Left kidney (tissue), 2 donors: ENCODE measurements around the gene LENG8. TPM values are rescaled to one million over a fixed set of nuclear protein-coding genes. Genes with fewer than 3 reads are reported as not detected.

Experiments used
- DNase-seq: peaks from one replicate; pipeline ENCODE4 v3.0.0-alpha.2; 2013
- polyA plus RNA-seq: library from polyadenylated mRNA; unstranded; fragments of 120-200 nt; gene quantifications from one replicate; pipeline ENCODE4 v1.2.1, GENCODE V29; 2013; ENCODE audit not compliant: insufficient read length

The LENG8 gene
- polyA plus RNA-seq, 1 donor, result 189 TPM

DNA sequence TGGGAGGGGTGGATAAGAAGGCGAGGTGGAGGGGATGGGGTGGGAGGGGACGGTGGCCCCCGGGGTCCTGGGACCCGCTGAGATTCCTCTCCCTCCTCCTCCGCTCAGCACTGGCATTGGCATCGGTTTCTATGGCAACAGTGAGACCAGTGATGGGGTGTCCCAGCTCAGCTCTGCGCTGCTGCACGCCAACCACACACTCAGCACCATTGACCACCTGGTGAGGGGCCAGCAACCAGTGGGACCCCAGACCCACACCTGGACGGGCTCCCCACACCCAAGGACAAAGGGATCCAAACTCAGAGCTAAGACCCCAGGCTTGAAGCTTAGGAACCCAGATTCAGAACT, 27.9 kb upstream of the LENG8 start:
- DNase-seq, result no peak

DNA sequence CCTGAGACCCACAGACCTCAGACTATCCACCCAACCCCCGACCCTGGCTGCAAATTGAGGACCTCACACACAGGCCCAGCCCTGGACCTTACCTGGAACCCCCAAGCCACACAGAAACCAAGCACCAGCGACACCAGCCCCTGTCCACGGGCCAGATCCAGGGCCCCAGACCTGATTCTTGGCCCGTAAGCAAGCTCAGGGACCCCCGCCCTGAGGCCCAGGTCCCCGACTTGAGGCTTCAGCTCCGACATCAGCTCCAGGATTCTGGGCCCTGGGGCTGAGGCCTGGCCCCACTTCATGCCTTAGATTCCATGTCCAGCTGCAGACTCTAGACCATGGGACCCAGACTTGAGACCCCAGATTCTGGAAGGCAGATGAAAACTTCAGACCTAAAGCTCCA, 27.5 kb upstream of the LENG8 start:
- no peak for DNase-seq

DNA sequence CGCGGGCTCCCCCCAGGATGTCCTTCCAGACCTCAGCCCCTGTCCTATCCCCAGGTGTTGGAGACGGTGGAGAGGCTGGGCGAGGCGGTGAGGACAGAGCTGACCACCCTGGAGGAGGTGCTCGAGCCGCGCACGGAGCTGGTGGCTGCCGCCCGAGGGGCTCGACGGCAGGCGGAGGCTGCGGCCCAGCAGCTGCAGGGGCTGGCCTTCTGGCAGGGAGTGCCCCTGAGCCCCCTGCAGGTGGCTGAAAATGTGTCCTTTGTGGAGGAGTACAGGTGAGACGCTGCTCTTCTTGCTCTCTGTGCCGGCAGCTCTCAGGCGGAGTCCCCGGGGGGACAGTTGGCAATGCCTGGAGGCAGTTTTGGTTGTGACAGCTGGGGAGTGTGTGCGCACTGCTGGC, 26.9 kb upstream of the LENG8 start:
- no peak for DNase-seq

DNA sequence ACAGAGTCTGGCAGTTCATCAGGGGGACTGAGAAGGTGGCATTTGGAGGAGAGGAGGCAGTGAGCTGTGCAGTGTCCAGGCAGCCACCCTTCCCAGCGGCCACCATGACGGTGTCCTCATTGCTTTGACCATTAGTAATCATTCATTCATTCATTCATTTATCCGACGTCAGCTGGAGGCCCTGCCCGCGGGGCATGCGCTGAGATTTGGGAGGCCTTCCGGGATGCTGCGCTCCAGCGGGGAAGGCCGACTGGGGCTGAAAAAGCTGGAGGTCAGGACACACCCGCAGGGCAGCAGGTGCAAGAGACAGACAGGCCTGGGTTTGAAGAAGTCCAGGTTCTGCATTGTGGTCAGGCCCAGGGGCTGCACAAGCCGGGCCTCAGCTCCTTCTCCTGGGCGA, 24.8 kb upstream of the LENG8 start:
- no peak for DNase-seq

- no peak for DNase-seq
These were observed 24.2 kb upstream of the LENG8 start for GRCh38 chr19:54424660-54425381.

DNA sequence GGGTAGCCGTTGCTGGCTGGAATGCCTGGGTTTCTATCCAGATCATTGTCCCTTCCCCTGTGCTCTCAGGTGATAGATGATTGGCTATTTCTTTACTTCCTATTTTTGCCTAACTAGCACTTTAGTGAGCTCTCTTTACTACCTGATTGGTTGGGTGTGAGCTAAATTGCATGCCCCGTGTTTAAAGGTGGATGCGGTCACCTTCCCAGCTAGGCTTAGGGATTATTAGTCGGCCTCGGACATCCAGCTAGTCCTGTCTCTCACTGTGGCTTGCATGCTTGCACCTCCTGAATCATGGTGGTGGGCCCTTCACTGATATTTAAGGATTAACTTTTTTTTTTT, 23.6 kb upstream of the LENG8 start:
- DNase-seq, result no peak

- no peak for DNase-seq
These were observed 22.6 kb upstream of the LENG8 start for GRCh38 chr19:54426291-54426931.

DNA sequence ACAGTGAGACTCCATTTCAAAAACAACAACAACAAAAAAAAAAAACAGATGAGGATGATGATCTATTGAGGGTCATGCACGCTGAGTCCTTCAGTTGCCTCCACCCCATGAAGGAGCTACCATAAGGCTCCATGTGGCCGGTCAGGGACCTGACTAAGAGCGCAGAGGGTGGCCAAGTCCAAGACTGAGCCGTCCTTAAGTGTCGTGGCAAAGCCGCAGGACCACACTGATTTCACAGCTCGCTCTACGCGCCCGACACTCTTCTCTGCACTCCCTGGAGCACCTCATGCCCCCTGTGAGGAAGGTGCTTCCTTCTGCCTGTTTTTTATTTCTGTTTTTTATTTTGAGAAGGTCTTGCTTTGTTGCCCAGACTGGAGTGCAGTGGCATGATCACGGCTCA, 21.4 kb upstream of the LENG8 start:
- no peak for DNase-seq

DNA sequence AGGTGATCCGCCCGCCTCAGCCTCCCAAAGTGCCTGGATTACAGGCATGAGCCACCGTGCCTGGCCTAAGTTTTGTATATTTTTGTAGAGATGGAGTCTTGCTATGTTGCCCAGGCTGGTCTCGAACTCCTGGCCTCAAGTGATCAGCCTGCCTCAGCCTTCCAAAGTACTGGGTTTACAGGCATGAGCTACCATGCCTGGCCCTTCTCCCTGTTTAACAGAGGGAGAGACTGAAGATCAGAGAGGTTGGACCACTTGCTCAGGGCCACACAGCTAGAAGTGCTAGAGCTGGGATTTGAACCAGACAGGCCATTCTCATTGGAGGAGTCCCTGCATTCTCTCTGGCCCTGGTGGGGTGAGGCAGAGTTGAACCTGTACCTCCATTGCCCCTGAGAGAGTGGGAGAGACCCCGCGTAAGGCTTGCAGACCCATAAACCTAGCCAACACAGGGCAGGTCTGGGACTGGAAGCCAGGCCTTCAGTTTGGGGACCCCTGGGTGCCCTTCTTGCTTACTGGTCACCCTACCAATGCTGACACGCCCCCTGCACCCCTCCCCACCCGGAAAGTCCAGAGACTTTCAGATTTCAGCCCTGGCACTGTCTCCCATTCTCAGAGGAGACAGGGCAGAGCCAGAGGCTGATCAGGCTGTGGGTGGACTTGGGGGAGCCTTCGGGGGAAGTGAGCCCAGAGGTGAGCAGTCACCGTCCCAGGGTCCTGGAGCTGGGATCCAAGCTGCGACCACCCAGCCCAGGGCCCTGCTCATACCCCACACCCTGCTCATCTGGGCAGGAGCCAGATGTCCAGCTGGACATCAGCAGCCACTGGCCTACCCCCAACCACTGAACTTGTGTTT, 20.4 kb upstream of the LENG8 start:
- no peak for DNase-seq

DNA sequence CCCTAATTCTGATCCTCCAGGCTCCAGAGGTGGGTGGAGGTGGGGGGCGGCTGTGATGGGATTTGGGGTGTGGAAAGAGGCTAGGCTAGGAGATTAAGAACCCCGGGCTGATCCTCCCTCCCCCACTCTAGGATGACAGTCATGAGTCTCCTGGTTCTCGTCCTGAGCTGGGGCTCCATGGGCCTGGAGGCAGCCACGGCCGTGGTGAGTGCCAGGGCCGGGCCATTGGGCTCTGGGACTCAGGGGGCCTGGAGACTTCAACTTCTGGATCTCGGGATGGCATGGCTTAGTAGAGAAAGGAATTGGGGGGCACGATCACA, 19.9 kb upstream of the LENG8 start:
- DNase-seq, result no peak

- DNase-seq, result no peak
These were observed 19.3 kb upstream of the LENG8 start for GRCh38 chr19:54429545-54430227.

- peak; percentile 71 for DNase-seq
These were observed 18.4 kb upstream of the LENG8 start for GRCh38 chr19:54430306-54431254.

GRCh38 chr19:54431255-54431838, 17.7 kb upstream of the LENG8 start:
- no peak for DNase-seq

DNA sequence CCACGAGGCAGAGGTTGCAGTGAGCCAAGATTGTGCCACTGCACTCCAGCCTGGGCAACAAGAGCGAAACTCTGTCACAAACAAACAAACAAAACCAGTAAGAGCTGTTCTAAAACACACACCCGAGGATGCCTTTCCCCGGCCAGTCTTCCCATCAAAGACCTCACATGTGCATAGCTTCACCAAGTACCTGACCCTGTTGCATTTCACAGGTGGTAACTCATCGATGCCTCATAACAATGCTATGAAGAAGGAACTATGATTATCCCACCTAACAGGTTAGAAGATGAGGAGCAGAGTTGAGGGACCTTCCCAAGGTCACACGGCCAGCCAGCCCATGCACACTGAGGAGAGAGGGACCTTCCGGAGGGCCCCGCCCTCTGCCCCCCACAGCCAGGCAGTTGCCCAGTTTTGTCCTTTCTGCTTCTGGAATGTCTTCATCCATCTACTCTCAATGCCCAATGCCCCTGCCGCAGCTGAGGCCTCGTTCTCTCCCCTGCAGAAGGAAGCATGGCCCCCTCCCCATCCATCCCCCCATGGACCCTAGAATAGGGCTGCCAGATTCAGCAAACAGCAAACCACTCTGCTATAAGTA, 16.8 kb upstream of the LENG8 start:
- DNase-seq, result no peak

- DNase-seq, result no peak
These were observed 15.3 kb upstream of the LENG8 start for GRCh38 chr19:54433697-54434096.

- no peak for DNase-seq
These were observed 14.7 kb upstream of the LENG8 start for GRCh38 chr19:54434112-54434872.

DNA sequence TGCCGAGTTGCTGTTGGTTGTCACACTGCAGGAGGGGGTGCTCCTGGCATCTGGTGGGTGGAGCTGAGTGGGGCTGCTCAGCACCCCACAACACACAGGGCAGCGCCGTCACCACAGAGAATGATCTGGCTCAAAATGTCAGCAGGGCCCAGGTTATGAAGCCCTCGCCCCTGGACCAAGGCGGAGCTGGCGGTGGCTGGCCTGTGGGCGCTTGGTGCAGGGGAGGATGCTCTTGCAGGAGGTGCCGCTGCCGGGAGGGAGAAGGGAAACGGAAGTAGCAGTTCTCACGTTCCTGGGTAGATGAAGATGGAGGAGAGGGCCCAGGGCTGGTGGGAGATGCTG, 14.2 kb upstream of the LENG8 start:
- no peak for DNase-seq

DNA sequence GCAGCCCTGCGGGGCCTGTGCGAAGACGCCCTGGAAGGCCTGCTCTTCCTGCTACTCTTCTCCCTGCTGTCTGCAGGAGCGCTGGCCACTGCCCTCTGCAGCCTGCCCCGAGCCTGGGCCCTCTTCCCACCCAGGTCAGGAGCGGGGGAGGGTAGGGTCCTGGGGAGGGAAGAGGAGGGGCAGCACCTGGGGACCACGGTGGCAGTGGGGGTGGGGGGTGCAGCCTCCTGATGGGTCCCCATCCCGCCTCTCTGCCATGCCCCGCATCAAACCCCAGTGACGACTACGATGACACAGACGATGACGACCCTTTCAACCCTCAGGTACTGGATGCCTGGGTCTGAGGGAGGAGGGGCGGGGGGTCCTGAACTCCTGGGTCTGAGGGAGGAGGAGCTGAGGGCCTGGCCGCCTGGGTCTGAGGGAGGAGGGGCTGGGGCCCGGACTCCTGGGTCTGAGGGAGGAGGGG, 13.4 kb upstream of the LENG8 start:
- DNase-seq, result no peak

DNA sequence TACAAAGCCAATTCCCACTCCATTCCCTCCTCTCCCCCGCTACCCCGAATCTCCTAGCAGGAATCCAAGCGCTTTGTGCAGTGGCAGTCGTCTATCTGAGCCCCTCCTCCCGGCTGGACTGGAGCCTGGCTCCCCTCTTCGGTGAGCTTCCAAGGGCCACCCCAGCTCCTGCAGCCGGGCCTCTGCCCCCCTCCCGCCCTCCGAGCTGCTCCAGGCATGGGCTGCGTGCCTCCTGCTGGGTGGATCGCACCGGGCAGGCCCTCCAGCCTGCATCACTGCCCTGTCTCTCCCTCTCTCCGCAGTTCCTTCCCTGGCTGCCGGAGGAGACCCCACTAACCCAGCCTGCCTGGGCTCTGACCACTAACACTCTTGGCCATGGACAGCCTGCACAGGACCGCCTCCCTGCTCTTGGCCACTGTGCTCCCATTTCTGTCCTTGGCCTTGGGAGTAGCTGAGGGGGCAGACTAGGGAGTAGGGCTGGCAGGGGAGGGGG, 12.9 kb upstream of the LENG8 start:
- no peak for DNase-seq
